HG03439 (cell line): Measurements from ENCODE around the gene DLX3.
"Not testable (repeated sequence)": the region's sequence is repeated elsewhere in the genome, so short reads cannot be mapped to it uniquely, and the experiment has no call there.

Experiments used
- ATAC-seq: cut with Tn5 transposase; IDR thresholded peaks from one replicate; pipeline ENCODE4 v1.9.1; 2021; ENCODE audit warnings: mild to moderate bottlenecking, moderate library complexity; ENCODE audit not compliant: unreplicated experiment

Gene DLX3

GRCh38 chr17:49995055-49995738, at the start of gene DLX3:
DLX3 (minus strand) TSS chr17:49995224; CDS start chr17:49994998, 226 bp downstream.
- ATAC-seq, result no peak

- no peak for ATAC-seq
Measured at GRCh38 chr17:50044483-50044882, 49.5 kb upstream of the DLX3 start.

- no peak for ATAC-seq
Measured at GRCh38 chr17:50043290-50044148, 48.5 kb upstream of the DLX3 start.

DNA sequence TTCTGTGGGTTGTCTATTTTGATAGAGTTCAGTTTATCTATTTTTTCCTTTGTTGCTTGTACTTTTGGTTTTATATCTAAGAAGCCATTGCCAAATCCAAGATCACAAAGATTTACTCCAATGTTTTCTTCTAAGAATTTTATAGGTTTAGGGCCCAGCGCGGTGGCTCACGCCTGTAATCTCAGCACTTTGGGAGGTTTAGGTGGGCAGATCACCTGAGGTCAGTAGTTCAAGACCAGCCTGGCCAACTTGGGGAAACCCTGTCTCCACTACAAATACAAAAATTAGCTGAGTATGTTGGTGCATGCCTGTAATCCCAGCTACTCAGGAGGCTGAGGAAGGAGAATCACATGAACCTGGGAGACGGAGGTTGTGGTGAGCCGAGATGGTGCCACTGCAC, 47.2 kb upstream of the DLX3 start:
- ATAC-seq, result no peak

- ATAC-seq, result not testable (repeated sequence)
Measured at GRCh38 chr17:50040496-50040895, 45.5 kb upstream of the DLX3 start.

DNA sequence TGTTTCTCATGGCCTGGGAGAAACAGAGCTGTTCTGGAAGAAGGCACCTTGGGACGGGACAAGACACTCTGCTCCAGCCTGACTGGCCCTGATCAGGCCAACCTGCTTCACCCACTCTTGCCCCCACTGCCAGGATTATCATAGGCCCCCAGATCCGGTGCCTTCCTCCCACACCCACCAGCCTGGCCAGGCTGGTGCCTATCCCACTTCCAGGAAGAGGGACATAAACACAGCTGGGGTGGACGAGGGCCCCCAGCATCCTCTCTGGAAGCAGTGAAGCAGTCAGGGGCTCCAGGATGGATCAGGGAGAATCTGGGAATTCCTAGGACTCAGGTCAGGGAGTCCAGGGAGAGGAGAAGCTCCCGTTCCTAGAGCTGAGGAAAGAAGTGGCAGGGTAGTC, 44.0 kb upstream of the DLX3 start:
- no peak for ATAC-seq

- ATAC-seq, result no peak
Measured at GRCh38 chr17:50037321-50038107, 42.5 kb upstream of the DLX3 start.

DNA sequence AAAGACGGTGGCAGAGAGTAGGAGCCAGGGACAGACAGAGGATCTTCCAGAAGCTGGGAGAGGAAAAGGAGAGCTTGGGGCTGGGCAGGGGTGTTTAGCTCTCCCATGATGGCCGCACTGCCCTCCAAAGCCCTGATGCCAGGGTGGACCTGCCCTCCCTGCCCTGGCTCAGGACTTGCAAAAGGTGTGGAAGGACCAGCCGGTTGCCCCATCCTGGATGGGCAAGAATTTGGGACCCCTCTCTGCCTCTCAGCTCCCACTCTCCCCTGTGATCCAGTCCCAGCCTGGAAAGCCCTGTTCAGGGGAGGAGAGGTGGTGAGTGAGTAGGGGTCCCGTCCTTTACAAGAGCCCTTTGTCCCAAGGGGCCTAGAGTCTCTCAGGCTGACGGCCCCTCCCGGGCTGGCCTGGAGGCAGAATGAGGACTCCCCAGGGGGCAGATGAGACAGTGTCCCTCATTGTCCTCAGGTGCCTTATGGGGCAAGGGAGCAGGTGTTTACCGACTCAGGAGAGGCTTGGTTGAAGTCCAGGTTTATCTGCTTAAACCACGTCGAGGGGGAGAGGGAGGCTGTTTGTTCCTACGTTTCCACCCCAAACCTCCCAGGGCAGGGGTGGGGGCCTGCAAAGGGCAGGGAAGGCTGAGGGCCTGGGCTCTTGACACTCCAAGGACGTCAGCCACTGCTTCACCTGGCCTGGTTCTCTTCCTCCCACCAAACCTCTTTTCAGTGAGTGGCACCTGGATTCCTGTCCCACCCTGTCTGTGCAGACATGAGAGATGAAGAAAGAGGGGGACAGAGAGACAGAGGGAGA, 41.6 kb upstream of the DLX3 start:
- ATAC-seq, result no peak

- ATAC-seq, result no peak
Measured at GRCh38 chr17:50035945-50036344, 40.9 kb upstream of the DLX3 start.

DNA sequence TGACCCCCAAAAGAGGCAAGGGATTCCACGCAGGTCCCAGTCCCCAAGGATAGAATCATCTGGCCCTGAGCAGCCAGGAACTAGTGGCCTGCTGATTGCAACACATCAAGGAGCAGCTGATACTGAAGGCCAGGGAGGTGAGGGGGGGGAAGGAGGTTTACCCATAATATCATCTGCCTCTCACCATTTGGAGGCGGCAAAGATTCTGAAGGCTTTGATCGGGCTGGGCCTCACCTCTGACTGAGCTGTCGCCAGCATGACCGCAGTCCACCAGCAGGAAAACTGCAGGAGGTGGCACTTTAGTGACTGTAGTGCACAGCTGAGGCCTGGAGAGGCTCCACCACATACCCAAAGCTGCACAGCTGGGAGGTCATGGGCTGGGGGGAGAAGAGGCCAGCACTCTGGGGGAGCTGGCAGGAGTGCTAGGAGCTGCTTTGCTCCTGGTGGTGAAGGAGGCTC, 40.4 kb upstream of the DLX3 start:
- no peak for ATAC-seq

DNA sequence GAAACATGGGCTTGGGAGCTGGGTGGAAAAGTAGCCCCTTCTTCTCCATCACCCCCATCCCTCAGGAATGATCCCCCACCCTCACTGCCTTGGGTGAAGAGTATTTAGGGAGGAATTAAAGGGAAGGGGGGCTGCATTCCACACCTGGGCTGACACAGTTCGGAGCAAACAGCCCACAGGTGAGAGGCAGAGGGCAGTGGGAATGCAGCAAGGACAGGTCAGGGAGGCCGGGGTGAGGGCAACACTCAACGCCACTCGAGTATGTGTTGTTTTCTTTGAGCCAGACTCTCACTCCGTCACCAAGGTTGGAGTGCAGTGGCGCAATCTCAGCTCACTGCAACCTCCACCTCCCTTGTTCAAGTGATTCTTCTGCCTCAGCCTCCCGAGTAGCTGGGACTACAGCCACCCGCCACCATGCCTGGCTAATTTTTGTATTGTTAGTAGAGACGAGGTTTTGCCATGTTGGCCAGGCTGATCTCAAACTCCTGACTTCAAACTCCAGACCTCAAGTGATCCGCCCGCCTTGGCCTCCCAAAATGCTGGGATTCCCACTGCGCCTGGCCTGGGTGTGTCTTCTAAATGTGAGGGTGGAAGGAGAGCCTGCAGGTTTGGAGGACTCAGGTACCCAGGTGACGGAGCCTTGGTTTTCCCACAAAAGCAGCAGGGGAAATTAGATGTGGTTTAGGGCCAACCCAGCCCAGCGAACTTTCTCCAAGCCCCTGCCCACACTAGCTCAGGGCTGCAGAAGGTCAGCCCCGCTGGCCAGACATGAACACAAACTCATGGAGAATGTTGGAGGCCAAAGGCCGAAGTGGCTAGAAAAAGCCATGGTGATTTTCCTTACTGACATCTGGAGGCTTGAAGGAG, 39.7 kb upstream of the DLX3 start:
- no peak for ATAC-seq

- ATAC-seq, result no peak
Measured at GRCh38 chr17:50033316-50033715, 38.3 kb upstream of the DLX3 start.

DNA sequence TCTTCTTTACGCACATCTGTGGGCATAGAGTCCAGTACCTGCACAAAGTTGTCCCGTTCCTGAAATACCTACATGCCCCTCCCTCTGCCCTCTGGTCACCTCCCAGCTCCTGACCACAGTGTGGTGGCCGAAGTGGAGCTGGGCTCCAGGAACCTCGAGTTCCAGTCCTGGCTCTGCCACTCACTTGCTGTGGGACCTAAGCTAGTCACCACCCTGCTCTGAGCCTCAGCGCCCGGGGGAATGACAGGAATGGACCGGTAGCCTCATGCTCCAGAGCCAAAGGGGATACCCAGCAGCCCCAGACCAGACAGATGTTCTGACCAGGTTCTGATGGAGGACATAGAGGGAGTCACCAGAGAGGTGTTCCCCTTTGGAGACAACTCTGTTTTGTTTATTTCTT, 34.2 kb upstream of the DLX3 start:
- no peak for ATAC-seq

DNA sequence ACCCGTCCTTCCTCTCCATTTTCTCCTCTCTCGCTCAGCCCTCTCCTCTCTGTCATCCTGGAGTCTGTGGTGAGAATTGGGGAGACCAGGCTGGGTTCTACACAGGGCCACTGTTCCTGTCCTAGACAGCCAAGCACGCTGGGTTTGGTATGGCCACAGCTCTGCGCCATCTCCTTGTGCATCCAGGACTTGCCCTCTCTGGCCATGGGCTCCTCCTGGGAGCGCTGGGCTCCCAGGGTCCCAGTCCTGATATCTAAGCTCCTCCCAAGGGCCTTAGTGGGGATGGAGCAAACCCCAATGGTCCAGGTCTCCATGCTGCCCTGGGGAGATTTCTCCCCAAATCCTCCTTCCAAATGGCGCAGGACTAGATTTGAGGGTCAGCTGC, 33.7 kb upstream of the DLX3 start:
- ATAC-seq, result no peak

DNA sequence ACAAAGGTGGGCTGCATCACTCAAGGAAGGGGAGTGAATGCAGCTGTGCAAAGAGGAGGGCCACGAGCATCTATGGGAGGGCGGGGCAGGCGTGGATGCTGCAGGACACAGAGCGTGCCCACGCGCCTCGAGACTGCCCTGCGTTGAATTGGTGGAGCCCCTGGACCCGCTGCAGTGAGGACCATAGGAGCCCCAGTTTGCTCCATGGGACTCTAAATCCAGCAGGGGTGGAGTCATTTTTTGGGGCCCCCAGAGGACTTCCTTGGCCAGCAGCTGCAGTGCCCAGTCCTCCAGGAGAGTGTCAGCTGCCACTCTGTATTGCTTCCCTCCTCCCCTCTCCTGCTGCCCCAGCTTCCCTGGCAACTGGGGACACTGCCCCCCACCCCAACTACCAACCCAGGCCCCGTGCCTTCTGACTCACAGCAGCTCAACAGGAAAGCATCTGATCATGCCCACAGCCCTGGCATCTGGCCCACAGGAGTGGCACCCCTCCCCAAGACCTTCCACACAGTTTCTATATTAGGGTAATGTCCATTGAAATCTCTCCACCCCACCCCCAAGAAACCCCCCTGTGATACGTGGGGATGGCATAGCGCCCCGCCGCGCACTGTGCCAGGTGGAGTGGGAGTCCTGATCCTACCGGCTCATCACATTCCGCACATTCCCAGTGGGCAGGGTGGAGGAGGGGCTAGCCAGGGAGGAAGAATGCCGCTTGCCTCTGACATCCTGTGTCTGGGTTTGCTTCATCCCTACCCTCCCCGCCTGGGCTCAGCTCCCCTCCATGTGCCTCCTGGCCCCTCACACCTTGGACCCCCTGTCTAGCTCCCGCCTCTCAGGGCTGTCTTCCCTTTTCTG, 33.1 kb upstream of the DLX3 start:
- no peak for ATAC-seq

DNA sequence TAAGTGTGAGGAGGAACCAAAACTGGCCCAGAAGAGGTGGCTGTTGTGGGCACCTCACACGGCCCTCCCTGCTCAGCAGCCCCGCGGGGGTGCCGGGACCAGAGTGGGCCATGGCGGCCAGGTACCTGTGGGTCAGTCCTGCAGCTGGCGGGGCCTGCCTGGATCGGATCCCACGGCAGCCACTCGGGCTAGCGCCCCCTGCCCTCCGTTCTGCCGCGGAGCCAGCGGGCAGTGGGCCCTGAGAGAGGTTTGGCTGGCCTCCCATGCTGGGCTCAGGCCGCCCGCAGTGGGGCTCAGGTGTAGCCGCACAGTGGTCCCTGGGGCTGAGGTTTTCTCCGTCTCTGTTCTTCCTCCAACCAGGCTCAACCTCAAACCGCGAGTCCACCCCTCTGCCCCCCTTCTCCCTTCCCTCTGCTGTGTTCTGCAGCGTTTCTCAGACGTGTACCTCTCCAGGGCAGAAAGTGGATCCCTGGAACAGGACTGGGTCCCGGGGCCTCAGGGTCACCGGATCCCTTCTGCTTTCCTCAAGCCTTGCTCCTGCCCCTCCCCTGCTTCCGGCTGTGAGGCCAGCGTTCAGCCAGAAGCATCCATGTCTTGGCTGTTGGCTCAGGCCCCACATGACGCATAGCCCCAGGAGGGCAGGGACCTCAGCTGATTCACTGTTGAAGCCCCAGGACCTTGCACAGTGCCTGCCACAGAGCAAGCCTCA, 32.3 kb upstream of the DLX3 start:
- ATAC-seq, result no peak

GRCh38 chr17:50026837-50027171, 31.8 kb upstream of the DLX3 start:
- ATAC-seq, result no peak

DNA sequence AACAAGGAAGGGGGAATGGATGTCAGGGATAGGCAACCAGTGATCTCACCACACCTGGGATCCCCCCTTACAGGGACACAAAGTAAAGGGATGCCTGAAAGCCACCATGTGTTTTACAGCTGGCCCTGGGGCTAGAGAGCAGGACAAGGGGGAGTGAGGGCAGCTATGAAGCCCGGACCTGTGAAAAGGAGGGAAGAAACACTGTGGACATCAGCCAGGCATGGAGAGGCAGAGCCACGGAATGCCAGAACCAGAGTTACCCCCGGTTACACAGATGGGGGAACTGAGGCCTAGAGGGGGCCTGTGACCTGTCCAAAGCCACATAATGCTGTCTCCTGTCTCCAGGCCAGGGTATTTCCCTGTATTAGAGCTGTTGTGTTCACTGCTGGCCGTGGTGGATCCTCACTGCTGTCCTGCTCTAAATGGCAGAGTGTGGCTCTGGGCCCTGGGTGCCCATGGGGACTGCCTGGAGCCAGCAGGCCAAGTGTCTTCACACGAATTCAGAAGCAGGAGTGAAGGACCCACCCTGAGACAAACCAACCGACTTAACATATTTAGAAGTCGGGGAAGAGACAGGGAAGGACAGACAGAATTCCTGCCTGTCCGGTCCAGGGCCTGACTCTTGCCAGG, 31.1 kb upstream of the DLX3 start:
- ATAC-seq, result no peak
